Activated naive CD4-positive, alpha-beta T cell treated with anti-CD3 and anti-CD28 coated beads for 36 hours (primary cell): ENCODE results near the gene MRLN. TPM values are rescaled to one million over a fixed set of nuclear protein-coding genes. Genes with fewer than 3 reads are reported as not detected.
"Not testable (repeated sequence)": the region's sequence is repeated elsewhere in the genome, so short reads cannot be mapped to it uniquely, and the experiment has no call there.

Experiments used
- CTCF ChIA-PET: fragments of 350-600 bp; sonication (Branson Sonifier 250); formaldehyde crosslinking; loops from one replicate; lab custom pipeline; 2021; ENCODE audit warnings: antibody characterized with exemption; lab: Charles Lee
- DNase-seq: peaks from one replicate; pipeline ENCODE4 v3.0.0-alpha.2; 2020
- H3K27ac Mint-ChIP-seq: one replicate; pipeline ENCODE4 v1.8.0; 2021; ENCODE audit warnings: mild to moderate bottlenecking, mixed read lengths
- H3K27me3 Mint-ChIP-seq: one replicate; pipeline ENCODE4 v1.8.0; 2021; ENCODE audit warnings: low read depth, mixed read lengths
- H3K36me3 Mint-ChIP-seq: one replicate; pipeline ENCODE4 v1.8.0; 2021; ENCODE audit warnings: low read depth, mixed read lengths
- H3K4me1 Mint-ChIP-seq: one replicate; pipeline ENCODE4 v1.8.0; 2021; ENCODE audit warnings: low read depth, mixed read lengths
- H3K4me3 Mint-ChIP-seq: one replicate; pipeline ENCODE4 v1.8.0; 2021; ENCODE audit warnings: mild to moderate bottlenecking, moderate library complexity, mixed read lengths
- H3K9me3 Mint-ChIP-seq: one replicate; pipeline ENCODE4 v1.8.0; 2021; ENCODE audit warnings: mixed read lengths
- intact Hi-C: fragments of 100-400 bp; cut with micrococcal nuclease; formaldehyde crosslinking; loops from one replicate; pipeline ENCODE4 v1.15.1; 2023
- total RNA-seq, 2 experiments: library from RNA; stranded (reverse); gene quantifications; one replicate each; pipeline ENCODE4 v1.2.3, GENCODE V29; 2021

MRLN gene
- total RNA-seq, 2 experiments from 2014 or later = not detected

DNA sequence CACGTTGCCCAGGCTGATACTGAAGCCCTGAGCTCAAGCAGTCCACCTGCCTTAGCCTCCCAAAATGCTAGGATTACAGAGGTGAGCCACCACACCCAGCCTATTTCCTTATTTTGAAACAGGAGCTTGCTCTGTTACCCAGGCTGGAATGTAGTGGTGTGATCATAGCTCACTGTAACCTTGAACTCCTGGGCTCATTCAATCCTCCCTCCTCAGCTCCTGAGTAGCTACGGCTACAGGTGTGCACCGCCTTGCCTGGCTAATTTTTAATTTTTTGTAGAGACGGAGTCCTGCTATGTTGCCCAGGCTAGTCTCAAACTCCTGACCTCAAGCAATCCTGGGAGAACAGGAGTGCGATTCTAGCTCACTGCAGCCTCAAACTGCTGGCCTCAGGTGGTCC lies 11.7 kb downstream of the MRLN start:
- no peak overlapping the region for H3K4me3 Mint-ChIP-seq
- no peaks in the 10 kb centered on the region for H3K36me3 Mint-ChIP-seq
- H3K27ac Mint-ChIP-seq = no peak overlapping the region
- H3K27me3 Mint-ChIP-seq = peaks cover 6% of the 10 kb centered on the region
- no peak for DNase-seq
- intact Hi-C loops = no loop called here
- no peaks in the 10 kb centered on the region for H3K4me1 Mint-ChIP-seq
- CTCF ChIA-PET = no interaction called here
- H3K9me3 Mint-ChIP-seq = peaks cover 5% of the 10 kb centered on the region

GRCh38 chr10:59741048-59741447 lies 12.2 kb downstream of the MRLN start:
- peaks cover 6% of the 10 kb centered on the region for H3K27me3 Mint-ChIP-seq
- no peak overlapping the region for H3K4me3 Mint-ChIP-seq
- DNase-seq = no peak
- no peaks in the 10 kb centered on the region for H3K4me1 Mint-ChIP-seq
- H3K36me3 Mint-ChIP-seq = no peaks in the 10 kb centered on the region
- no peak overlapping the region for H3K27ac Mint-ChIP-seq
- peaks cover 5% of the 10 kb centered on the region for H3K9me3 Mint-ChIP-seq
- CTCF ChIA-PET = no interaction called here
- intact Hi-C loops = no loop called here

DNA sequence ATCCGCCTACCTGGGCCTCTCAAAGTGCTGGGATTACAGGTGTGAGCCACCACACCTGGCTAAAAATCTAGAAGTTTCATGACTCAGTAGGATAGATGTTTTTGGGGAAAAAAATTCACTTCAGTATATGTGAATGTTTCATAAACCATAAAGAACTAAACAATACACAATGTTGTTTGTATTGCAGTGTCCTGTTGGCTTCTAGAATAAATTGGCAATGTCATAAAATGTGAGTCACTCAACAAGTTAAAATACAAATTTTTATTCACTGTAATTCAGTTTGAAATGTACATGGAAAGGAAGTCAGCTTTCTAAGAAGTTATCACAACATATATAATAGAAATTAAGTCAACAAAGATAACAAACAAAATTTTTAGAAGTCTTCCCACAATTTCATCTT lies 16.5 kb downstream of the MRLN start:
- Mint-ChIP-seq H3K4me1 (no peaks in the 10 kb centered on the region), H3K27me3 (peaks cover 6% of the 10 kb centered on the region), H3K27ac (no peak overlapping the region), H3K4me3 (no peak overlapping the region), H3K9me3 (no peaks in the 10 kb centered on the region), H3K36me3 (no peaks in the 10 kb centered on the region)
- CTCF ChIA-PET = no interaction called here
- no peak for DNase-seq
- intact Hi-C loops = no loop called here

- Mint-ChIP-seq H3K27me3 (peaks cover 8% of the 10 kb centered on the region), H3K36me3 (no peaks in the 10 kb centered on the region), H3K9me3 (no peaks in the 10 kb centered on the region), H3K27ac (no peak overlapping the region), H3K4me1 (no peaks in the 10 kb centered on the region), H3K4me3 (no peak overlapping the region)
- DNase-seq = no peak
- intact Hi-C loops = no loop called here
- CTCF ChIA-PET = interaction anchor here (0.9 kb wide), 1 partner anchor 74 kb away, joined by 3 read pairs; no protein-coding TSS in a partner anchor
Measured at GRCh38 chr10:59735296-59735695, 18.0 kb downstream of the MRLN start.

DNA sequence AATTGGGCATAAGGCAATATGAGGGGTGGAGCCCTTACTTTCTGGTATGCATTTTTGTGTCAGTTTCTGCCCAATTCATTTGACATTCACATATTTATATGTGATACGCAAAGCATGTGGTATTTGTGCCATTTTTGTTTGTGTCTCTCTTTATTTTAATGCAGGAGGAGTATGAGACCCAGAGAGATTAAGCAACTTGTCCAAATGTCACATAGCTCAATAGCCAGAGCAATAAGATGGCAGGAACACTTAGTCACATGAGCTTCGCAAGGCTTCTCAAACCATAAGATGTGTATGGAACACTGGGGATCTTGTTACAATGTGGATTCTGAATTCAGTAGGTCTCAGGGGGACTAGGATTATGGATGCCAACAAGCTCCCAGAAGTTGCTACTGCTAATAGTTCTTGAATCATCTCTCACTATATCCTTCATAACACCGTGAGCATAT lies 19.2 kb downstream of the MRLN start:
- H3K36me3 Mint-ChIP-seq = no peaks in the 10 kb centered on the region
- no peak overlapping the region for H3K4me3 Mint-ChIP-seq
- no peaks in the 10 kb centered on the region for H3K9me3 Mint-ChIP-seq
- intact Hi-C loops = no loop called here
- H3K27ac Mint-ChIP-seq = no peak overlapping the region
- H3K4me1 Mint-ChIP-seq = no peaks in the 10 kb centered on the region
- H3K27me3 Mint-ChIP-seq = peaks cover 8% of the 10 kb centered on the region
- CTCF ChIA-PET = no interaction called here
- DNase-seq = no peak

DNA sequence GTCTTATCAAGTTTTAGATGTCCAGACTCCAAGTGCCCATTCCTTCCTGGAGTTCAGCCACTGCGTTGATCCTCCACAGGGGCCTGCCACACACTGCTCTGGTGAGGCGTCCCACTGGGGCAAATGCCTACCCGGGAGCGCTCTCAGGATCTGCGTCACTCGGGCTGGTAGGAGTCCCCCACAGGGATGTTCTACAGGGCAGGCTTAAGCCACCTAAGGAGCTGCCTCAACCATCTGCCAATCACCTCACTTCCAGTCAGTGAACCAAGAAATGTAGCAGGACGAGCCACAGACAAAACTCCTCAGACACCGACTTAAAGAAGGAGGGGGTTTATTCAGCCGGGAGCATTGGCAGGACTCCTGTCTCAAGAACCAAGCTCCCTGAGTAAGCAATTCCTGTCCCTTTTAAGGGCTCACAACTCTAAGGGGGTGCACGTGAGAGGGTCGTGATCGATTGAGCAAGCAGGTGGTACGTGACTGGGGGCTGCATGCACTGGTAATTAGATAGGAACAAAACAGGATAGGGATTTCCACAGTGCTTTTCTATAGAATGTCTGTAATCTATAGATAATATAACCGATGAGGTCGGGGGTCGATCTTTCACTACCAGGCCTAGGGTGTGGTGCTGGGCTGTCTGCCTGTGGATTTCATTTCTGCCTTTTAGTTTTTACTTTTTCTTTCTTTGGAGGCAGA lies 19.8 kb downstream of the MRLN start:
- H3K36me3 Mint-ChIP-seq, H3K27me3 Mint-ChIP-seq, H3K4me1 Mint-ChIP-seq, H3K4me3 Mint-ChIP-seq, intact Hi-C loops, DNase-seq, H3K9me3 Mint-ChIP-seq, H3K27ac Mint-ChIP-seq, CTCF ChIA-PET: not testable (repeated sequence)

DNA sequence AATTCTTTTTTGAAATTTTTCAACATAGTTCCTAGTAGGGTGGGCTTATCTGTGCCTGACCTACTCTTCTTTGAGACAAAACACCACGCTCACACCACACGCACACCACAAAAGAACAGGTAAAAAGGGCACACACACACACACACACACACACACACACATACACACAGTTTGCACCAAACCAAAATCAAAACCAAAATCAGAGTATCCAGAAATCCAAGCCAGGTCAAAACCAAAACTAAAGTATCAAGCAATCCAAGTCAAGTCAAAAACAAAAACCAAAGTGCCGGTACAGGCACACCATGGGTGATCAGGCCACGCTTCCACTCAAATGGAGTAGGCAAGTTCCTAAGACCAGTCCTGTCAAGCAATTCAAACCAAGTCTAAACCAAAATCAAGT lies 20.4 kb downstream of the MRLN start:
- H3K27ac Mint-ChIP-seq, H3K4me3 Mint-ChIP-seq, H3K36me3 Mint-ChIP-seq, DNase-seq, CTCF ChIA-PET, intact Hi-C loops, H3K4me1 Mint-ChIP-seq, H3K27me3 Mint-ChIP-seq, H3K9me3 Mint-ChIP-seq: not testable (repeated sequence)

DNA sequence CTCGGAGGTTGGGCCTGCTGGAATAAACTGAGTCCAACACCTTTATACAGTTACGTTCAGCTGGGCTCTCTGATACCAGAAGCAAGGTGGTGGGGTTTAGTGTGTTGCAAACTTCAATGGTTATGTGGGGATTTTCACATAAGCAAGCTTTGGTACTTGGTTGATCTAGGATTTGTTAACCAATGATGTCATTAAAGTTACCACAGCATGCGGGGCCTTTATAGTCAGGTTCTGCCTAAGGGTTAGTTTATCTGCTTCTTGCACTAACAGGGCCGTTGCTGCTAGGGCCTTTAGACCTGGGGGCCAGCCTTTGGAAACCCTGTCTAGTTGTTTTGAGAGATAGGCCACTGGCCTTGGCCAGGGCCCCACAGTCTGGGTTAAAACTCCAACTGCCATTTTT lies 24.1 kb downstream of the MRLN start:
- H3K36me3 Mint-ChIP-seq, H3K27me3 Mint-ChIP-seq, DNase-seq, H3K27ac Mint-ChIP-seq, H3K4me3 Mint-ChIP-seq, H3K4me1 Mint-ChIP-seq, H3K9me3 Mint-ChIP-seq, intact Hi-C loops: not testable (repeated sequence)
- CTCF ChIA-PET = interaction anchor here (0.5 kb wide), 1 partner anchor 66 kb away, joined by 3 read pairs; no protein-coding TSS in a partner anchor

- intact Hi-C loops = no loop called here
- Mint-ChIP-seq H3K27me3 (peaks cover 6% of the 10 kb centered on the region), H3K36me3 (no peaks in the 10 kb centered on the region), H3K4me1 (no peaks in the 10 kb centered on the region), H3K27ac (no peak overlapping the region), H3K4me3 (no peak overlapping the region), H3K9me3 (peaks cover 5% of the 10 kb centered on the region)
- CTCF ChIA-PET = no interaction called here
- no peak for DNase-seq
Measured at GRCh38 chr10:59724098-59724938, 28.9 kb downstream of the MRLN start.

GRCh38 chr10:59720377-59720776 lies 32.9 kb downstream of the MRLN start:
- intact Hi-C loops = no loop called here
- DNase-seq = no peak
- CTCF ChIA-PET = interaction anchor here (0.6 kb wide), 1 partner anchor 494 kb away, joined by 3 read pairs; no protein-coding TSS in a partner anchor
- H3K4me1 Mint-ChIP-seq = no peaks in the 10 kb centered on the region
- peaks cover 5% of the 10 kb centered on the region for H3K9me3 Mint-ChIP-seq
- H3K27me3 Mint-ChIP-seq = peaks cover 8% of the 10 kb centered on the region
- no peak overlapping the region for H3K27ac Mint-ChIP-seq
- no peaks in the 10 kb centered on the region for H3K36me3 Mint-ChIP-seq
- H3K4me3 Mint-ChIP-seq = no peak overlapping the region

DNA sequence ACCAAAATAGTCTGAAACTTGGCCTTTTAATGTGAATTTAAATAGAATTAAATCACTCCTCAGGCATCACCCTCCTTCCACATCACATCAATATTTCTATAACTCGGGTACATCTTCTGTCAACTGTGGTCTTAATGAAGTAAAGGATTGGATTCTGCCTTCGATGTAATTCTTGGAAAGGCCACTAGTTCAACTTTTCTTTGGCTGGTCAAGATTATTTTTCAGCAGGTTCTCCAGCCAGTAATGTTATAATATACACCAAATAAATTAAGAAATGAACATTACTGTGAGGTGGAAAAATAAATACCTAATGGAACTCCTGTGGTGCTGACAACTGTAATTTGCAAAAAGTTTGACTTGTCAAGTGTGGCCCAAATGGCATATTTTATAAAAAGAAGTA lies 33.9 kb downstream of the MRLN start:
- H3K9me3 Mint-ChIP-seq = peaks cover 5% of the 10 kb centered on the region
- DNase-seq = no peak
- intact Hi-C loops = no loop called here
- CTCF ChIA-PET = interaction anchor here (0.6 kb wide), 1 partner anchor 188 kb away, joined by 3 read pairs; no protein-coding TSS in a partner anchor
- no peaks in the 10 kb centered on the region for H3K4me1 Mint-ChIP-seq
- no peak overlapping the region for H3K27ac Mint-ChIP-seq
- no peak overlapping the region for H3K4me3 Mint-ChIP-seq
- no peaks in the 10 kb centered on the region for H3K36me3 Mint-ChIP-seq
- H3K27me3 Mint-ChIP-seq = peaks cover 12% of the 10 kb centered on the region

DNA sequence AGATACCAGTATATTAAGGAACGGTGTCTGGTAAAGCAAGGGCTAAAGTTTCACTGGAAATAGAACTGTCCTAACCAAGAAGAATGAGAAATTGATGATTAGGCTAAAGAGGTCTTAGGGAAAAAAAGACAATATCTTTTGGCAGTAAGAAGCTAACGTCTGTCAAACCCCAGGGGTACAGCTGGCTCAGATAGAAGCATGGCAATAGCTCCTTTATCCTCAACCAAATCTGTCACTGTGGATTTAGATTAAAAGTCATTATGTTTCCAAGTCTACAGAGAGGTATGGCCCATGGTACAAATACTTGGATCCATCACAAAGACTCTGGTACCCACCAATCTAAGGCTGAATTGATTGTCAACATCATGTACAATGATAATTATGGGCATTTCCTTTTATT lies 35.0 kb downstream of the MRLN start:
- Mint-ChIP-seq H3K27me3 (peaks cover 13% of the 10 kb centered on the region), H3K4me3 (no peak overlapping the region), H3K36me3 (no peaks in the 10 kb centered on the region), H3K27ac (no peak overlapping the region), H3K9me3 (peaks cover 5% of the 10 kb centered on the region), H3K4me1 (no peaks in the 10 kb centered on the region)
- intact Hi-C loops = no loop called here
- CTCF ChIA-PET = no interaction called here
- DNase-seq = no peak
